GM19043 (cell line): Measurements from ENCODE around the gene RDH5.
"Not testable (repeated sequence)": the region's sequence is repeated elsewhere in the genome, so short reads cannot be mapped to it uniquely, and the experiment has no call there.

Experiments used
- ATAC-seq: cut with Tn5 transposase; IDR thresholded peaks from one replicate; pipeline ENCODE4 v1.9.1; 2021; ENCODE audit warnings: low read depth; ENCODE audit not compliant: unreplicated experiment

Gene RDH5

GRCh38 chr12:55743406-55744339, 23.5 kb downstream of the RDH5 start:
- no peak for ATAC-seq

- no peak for ATAC-seq
Observed at GRCh38 chr12:55744340-55745030, 24.3 kb downstream of the RDH5 start.

- ATAC-seq: no peak
Observed at GRCh38 chr12:55745361-55746173, 25.4 kb downstream of the RDH5 start.

- no peak for ATAC-seq
Observed at GRCh38 chr12:55746174-55746912, 26.1 kb downstream of the RDH5 start.

GRCh38 chr12:55746913-55747231, 26.7 kb downstream of the RDH5 start:
- no peak for ATAC-seq

GRCh38 chr12:55748230-55748993, 28.2 kb downstream of the RDH5 start:
- ATAC-seq: no peak

GRCh38 chr12:55755246-55755645, 35.1 kb downstream of the RDH5 start:
- no peak for ATAC-seq

GRCh38 chr12:55757701-55758100, 37.5 kb downstream of the RDH5 start:
- no peak for ATAC-seq

GRCh38 chr12:55758575-55758974, 38.4 kb downstream of the RDH5 start:
- not testable (repeated sequence) for ATAC-seq

GRCh38 chr12:55760663-55761062, 40.5 kb downstream of the RDH5 start:
- ATAC-seq: no peak

- no peak for ATAC-seq
Observed at GRCh38 chr12:55762646-55763045, 42.5 kb downstream of the RDH5 start.

GRCh38 chr12:55765736-55766290, 45.6 kb downstream of the RDH5 start:
- ATAC-seq: no peak

GRCh38 chr12:55767156-55767555, 47.0 kb downstream of the RDH5 start:
- no peak for ATAC-seq

GRCh38 chr12:55771736-55772135, 51.5 kb downstream of the RDH5 start:
- ATAC-seq: no peak
